ENCODE data around the gene AP2B1.

Gene AP2B1

GRCh38 chr17:35731917-35732805 is 145.0 kb downstream of the AP2B1 start:
- DNase-seq: no peak

GRCh38 chr17:35732806-35733136 is 145.6 kb downstream of the AP2B1 start:
- DNase-seq: no peak

- no peak for DNase-seq
Observed at GRCh38 chr17:35733366-35733765, 146.2 kb downstream of the AP2B1 start.

- DNase-seq: no peak
Observed at GRCh38 chr17:35734396-35734795, 147.3 kb downstream of the AP2B1 start.

- no peak for DNase-seq
Observed at GRCh38 chr17:35735036-35735805, 148.1 kb downstream of the AP2B1 start.

GRCh38 chr17:35736236-35736635 is 149.1 kb downstream of the AP2B1 start:
- no peak for DNase-seq

- no peak for DNase-seq
Observed at GRCh38 chr17:35738519-35739133, 151.5 kb downstream of the AP2B1 start.

GRCh38 chr17:35740216-35740615 is 153.1 kb downstream of the AP2B1 start:
- no peak for DNase-seq

GRCh38 chr17:35740997-35741931 is 154.1 kb downstream of the AP2B1 start:
- DNase-seq: peak; percentile 72

GRCh38 chr17:35742496-35742895 is 155.4 kb downstream of the AP2B1 start:
- no peak for DNase-seq

GRCh38 chr17:35742896-35743477 is 155.9 kb downstream of the AP2B1 start:
- DNase-seq: no peak

GRCh38 chr17:35743626-35744328 is 156.7 kb downstream of the AP2B1 start:
- DNase-seq: peak; percentile 83

- DNase-seq: no peak
Observed at GRCh38 chr17:35744830-35745229, 157.7 kb downstream of the AP2B1 start.

GRCh38 chr17:35745246-35745645 is 158.1 kb downstream of the AP2B1 start:
- no peak for DNase-seq

GRCh38 chr17:35745749-35746320 is 158.7 kb downstream of the AP2B1 start:
- no peak for DNase-seq

- DNase-seq: peak; percentile 92
Observed at GRCh38 chr17:35747540-35748017, 160.5 kb downstream of the AP2B1 start.

GRCh38 chr17:35748341-35748841 is 161.3 kb downstream of the AP2B1 start:
- peak; percentile 81 for DNase-seq

GRCh38 chr17:35748979-35749378 is 161.9 kb downstream of the AP2B1 start:
- DNase-seq: no peak

- peak; percentile 72 for DNase-seq
Observed at GRCh38 chr17:35749560-35750412, 162.7 kb downstream of the AP2B1 start.

All from hematopoietic multipotent progenitor cell treated with erythropoietin and hydrocortisone succinate and interleukin-3 and kit ligand, for 4 days (in vitro differentiated cells).